ENCODE results near the gene OR4M1.
"Not testable (repeated sequence)": the region's sequence is repeated elsewhere in the genome, so short reads cannot be mapped to it uniquely, and the experiment has no call there.

The OR4M1 gene

GRCh38 chr14:19773204-19773603 lies at the start of gene OR4M1:
Gene OR4M1, plus strand, starts transcription at chr14:19773504. Its CDS starts 6,819 bp downstream, at chr14:19780323.
- not testable (repeated sequence) for FAIRE-seq; DNase-seq (ENCODE audit: extremely low spot score, insufficient read length, low read depth)

GRCh38 chr14:19729359-19729758 lies 43.9 kb upstream of the OR4M1 start:
- FAIRE-seq, result no peak
- no peak for DNase-seq (ENCODE audit: extremely low spot score, insufficient read length, low read depth)

GRCh38 chr14:19729763-19730162 lies 43.5 kb upstream of the OR4M1 start:
- FAIRE-seq (no peak), DNase-seq (ENCODE audit: extremely low spot score, insufficient read length, low read depth) (no peak)

- FAIRE-seq, result not testable (repeated sequence)
Observed at GRCh38 chr14:19733893-19734292, 39.4 kb upstream of the OR4M1 start.

GRCh38 chr14:19743256-19743655 lies 30.0 kb upstream of the OR4M1 start, which contains the start of gene OR4Q3:
Gene OR4Q3, plus strand, starts transcription at chr14:19743571.
- no peak for FAIRE-seq
- no peak for DNase-seq (ENCODE audit: extremely low spot score, insufficient read length, low read depth)

More at GRCh38 chr14:19733893-19734292, 39.4 kb upstream of the OR4M1 start:
- DNase-seq (ENCODE audit: extremely low spot score, insufficient read length, low read depth), result not testable (repeated sequence)

- not testable (repeated sequence) for FAIRE-seq; DNase-seq (ENCODE audit: extremely low spot score, insufficient read length, low read depth)
Observed at GRCh38 chr14:19752316-19752715, 21.0 kb upstream of the OR4M1 start.

GRCh38 chr14:19754172-19754571 lies 19.1 kb upstream of the OR4M1 start:
- DNase-seq (ENCODE audit: extremely low spot score, insufficient read length, low read depth) (no peak), FAIRE-seq (no peak)

GRCh38 chr14:19771491-19771890 lies 1.8 kb upstream of the OR4M1 start:
- DNase-seq (ENCODE audit: extremely low spot score, insufficient read length, low read depth); FAIRE-seq: not testable (repeated sequence)

- FAIRE-seq, result no peak
- DNase-seq (ENCODE audit: extremely low spot score, insufficient read length, low read depth), result no peak
Observed at GRCh38 chr14:19771895-19772430, 1.3 kb upstream of the OR4M1 start.

- not testable (repeated sequence) for FAIRE-seq
Observed at GRCh38 chr14:19772454-19772853, 850 bp upstream of the OR4M1 start.

GRCh38 chr14:19775587-19775986 lies 2.3 kb downstream of the OR4M1 start:
- FAIRE-seq, result no peak
- no peak for DNase-seq (ENCODE audit: extremely low spot score, insufficient read length, low read depth)

More at GRCh38 chr14:19772454-19772853, 850 bp upstream of the OR4M1 start:
- not testable (repeated sequence) for DNase-seq (ENCODE audit: extremely low spot score, insufficient read length, low read depth)

GRCh38 chr14:19785848-19786247 lies 12.5 kb downstream of the OR4M1 start:
- FAIRE-seq; DNase-seq (ENCODE audit: extremely low spot score, insufficient read length, low read depth): not testable (repeated sequence)

- not testable (repeated sequence) for FAIRE-seq; DNase-seq (ENCODE audit: extremely low spot score, insufficient read length, low read depth)
Observed at GRCh38 chr14:19787318-19787717, 14.0 kb downstream of the OR4M1 start.

GRCh38 chr14:19788150-19788549 lies 14.8 kb downstream of the OR4M1 start:
- not testable (repeated sequence) for FAIRE-seq

GRCh38 chr14:19796520-19797108 lies 23.3 kb downstream of the OR4M1 start:
- not testable (repeated sequence) for FAIRE-seq; DNase-seq (ENCODE audit: extremely low spot score, insufficient read length, low read depth)

More at GRCh38 chr14:19788150-19788549, 14.8 kb downstream of the OR4M1 start:
- not testable (repeated sequence) for DNase-seq (ENCODE audit: extremely low spot score, insufficient read length, low read depth)

GRCh38 chr14:19799880-19800279 lies 26.6 kb downstream of the OR4M1 start:
- no peak for FAIRE-seq
- no peak for DNase-seq (ENCODE audit: extremely low spot score, insufficient read length, low read depth)

GRCh38 chr14:19800282-19801117 lies 27.2 kb downstream of the OR4M1 start:
- DNase-seq (ENCODE audit: extremely low spot score, insufficient read length, low read depth) (no peak), FAIRE-seq (no peak)

- DNase-seq (ENCODE audit: extremely low spot score, insufficient read length, low read depth) (no peak), FAIRE-seq (no peak)
Observed at GRCh38 chr14:19801118-19801464, 27.8 kb downstream of the OR4M1 start.

- FAIRE-seq; DNase-seq (ENCODE audit: extremely low spot score, insufficient read length, low read depth): not testable (repeated sequence)
Observed at GRCh38 chr14:19803470-19803869, 30.2 kb downstream of the OR4M1 start, which contains the start of gene OR4N2. Gene OR4N2, plus strand, starts transcription at chr14:19803770. Its CDS starts 23,679 bp downstream, at chr14:19827449.

- not testable (repeated sequence) for DNase-seq (ENCODE audit: extremely low spot score, insufficient read length, low read depth); FAIRE-seq
Observed at GRCh38 chr14:19813171-19813920, 40.0 kb downstream of the OR4M1 start.

All from GM18507 (cell line).